Right ventricle myocardium superior (tissue), 1 donor: ENCODE results near the gene PGM2L1. TPM values are rescaled to one million over a fixed set of nuclear protein-coding genes. Genes with fewer than 3 reads are reported as not detected.
A peak's percentile ranks its signal among the peaks of the same experiment; 100 is the strongest.
"Not testable (repeated sequence)": the region's sequence is repeated elsewhere in the genome, so short reads cannot be mapped to it uniquely, and the experiment has no call there.

ENCODE experiments used
- ATAC-seq: fragments of 200-7000 bp; cut with Tn5 transposase; one replicate; pipeline ENCODE4 v1.9.1; 2020; ENCODE audit warnings: mild to moderate bottlenecking; ENCODE audit not compliant: poor library complexity
- DNase-seq: peaks from one replicate; pipeline ENCODE4 v3.0.0-alpha.2; 2020
- intact Hi-C: fragments of 100-400 bp; cut with DNase I; formaldehyde crosslinking; loops from one replicate; pipeline ENCODE4 v1.11.2; 2022
- total RNA-seq: library from RNA; stranded (reverse); fragmentation: NEBNext Ultra II Directional; extraction: Animal tissue kit (Norgen Biotek cat#: 25700); gene quantifications from one replicate; pipeline ENCODE4 v1.2.1, GENCODE V29; 2021
- donor health status: DM: no; HTN: yes; CAD: no; lungs with severe emphysema.

The PGM2L1 gene
- total RNA-seq, 1 donor from 2014 or later, result 1.9 TPM

DNA sequence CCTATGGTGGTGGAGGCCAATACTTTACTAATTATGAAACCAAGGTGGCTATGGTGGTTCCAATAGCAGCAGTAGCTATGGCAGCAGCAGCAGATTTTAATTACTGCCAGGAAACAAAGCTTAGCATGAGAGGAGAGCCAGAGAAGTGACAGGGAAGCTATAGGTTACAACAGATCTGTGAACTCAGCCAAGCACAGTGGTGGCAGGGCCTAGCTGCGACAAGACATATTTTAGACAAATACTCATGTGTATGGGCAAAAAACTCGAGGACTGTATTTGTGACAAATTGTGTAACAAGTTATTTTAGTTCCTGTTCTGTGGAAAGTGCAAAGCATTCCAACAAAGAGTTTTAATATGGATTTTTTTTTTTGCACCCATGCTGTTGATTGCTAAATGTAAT lies 42.6 kb downstream of the PGM2L1 start:
- DNase-seq (no peak), ATAC-seq (no peak)
- intact Hi-C loops, result no loop called here

DNA sequence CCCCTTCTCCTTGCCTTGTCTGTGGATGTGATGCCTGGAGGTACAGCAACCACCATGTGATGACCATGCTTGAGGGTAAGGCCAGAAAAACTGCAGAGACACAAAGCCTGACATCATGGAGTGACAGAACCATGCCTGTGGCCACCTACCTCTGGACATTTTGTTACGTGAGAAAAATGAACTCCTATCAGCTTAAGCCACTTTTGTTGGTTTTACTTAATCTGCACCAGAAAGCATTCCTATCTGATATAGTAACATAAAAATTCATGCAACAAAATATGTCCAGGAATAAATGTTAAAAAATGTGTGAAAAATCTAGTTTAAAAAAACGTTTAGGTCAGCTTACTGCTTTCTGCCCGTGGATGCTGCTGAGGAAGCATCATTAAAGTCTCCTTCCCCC lies 44.2 kb downstream of the PGM2L1 start:
- intact Hi-C loops, result no loop called here
- ATAC-seq (no peak), DNase-seq (no peak)

DNA sequence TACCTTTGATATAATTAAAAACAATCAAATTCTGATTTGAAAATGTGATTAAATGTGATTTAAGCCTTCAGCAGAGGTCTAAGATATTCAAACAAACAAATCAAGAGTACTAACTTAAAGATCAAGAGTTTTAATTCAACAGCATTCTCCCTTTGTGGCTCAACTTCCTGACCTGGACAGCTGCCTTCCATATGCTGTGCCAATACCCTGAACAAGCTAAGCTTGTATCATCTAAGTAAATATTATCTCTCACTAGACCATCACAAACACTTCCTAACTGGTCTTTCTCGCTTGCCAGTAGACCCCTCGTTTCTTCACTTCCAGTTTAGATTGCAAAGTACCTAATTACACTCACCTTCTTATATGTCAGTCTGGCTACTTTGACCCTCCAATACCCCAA lies 50.9 kb downstream of the PGM2L1 start:
- ATAC-seq (no peak), DNase-seq (no peak)
- intact Hi-C loops, result no loop called here

DNA sequence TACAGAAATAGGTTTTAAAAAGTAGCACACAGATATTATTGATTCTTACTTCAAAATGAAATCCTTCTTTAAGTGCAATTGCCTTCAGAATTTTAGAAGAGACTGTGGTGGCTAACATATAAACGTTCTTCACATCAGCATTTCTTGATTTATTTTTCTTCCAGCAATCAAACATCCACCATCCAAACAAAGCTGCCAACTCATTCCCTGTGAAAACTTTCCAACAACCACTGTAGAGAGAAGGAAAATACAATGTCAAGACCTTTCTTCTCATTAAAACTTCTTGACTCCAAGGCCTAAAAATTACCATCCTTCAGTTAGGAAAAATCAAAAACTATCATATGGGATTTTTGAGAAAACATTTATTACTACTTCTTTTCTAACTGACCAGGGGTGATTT lies 52.8 kb downstream of the PGM2L1 start:
- DNase-seq (no peak), ATAC-seq (no peak)
- intact Hi-C loops, result no loop called here

DNA sequence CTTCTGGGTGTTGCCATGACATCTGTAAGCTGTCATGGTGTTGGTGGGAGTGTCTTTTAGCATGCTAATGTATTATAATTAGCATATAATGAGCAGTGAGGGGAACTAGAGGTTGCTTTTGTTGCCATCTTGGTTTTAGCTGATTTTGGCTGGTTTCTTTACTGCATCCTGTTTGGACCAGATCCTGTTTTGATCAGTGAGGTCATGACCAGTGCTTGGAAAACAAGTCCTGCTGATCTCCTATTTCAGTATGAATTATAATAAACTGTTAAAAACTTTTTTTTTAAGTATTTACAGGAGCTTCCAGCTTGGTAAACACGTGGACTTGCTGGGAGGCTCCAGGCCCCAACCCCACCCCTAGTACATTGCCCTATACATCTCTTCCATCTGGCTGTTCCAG lies 56.3 kb downstream of the PGM2L1 start:
- DNase-seq, result no peak
- intact Hi-C loops, result no loop called here
- ATAC-seq, result no peak

DNA sequence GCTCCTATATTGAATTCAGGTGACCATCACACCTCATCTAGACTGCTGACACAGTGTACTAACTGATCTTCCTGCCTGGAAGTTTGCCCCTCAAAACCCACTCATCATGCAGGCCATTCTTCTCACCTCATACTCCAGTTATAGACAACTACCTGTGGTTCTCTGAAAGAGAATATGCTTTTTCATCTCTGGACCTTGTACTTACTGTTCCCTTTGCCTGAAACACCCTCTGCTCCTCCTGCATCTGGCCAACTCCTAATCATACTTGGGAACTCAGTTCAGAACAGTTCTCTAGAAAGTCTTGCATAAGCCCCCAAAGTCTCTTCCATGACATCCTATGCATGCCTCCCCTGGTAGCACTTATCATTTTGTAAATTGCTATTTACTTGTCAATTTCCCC lies 58.6 kb downstream of the PGM2L1 start:
- intact Hi-C loops, result no loop called here
- no peak for ATAC-seq
- no peak for DNase-seq

DNA sequence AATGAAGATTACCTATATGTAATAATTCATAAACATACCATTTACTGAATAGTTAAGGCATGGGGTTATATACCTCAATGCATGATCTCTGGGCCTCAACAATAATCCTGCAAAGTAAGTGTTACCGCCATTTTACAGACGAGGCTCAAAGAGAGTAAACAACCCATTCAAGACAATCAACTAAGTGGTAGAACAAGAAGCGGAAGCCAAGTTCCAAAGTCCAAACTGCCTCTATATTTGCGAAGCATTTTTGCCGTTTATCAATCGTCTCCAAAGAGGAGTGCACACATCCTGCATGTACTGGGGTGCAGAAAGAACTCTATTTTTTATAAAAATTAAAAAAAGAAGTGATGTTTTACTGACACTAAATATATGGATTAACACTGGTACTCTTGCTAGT lies 59.3 kb downstream of the PGM2L1 start:
- ATAC-seq (no peak), DNase-seq (no peak)
- intact Hi-C loops, result no loop called here

DNA sequence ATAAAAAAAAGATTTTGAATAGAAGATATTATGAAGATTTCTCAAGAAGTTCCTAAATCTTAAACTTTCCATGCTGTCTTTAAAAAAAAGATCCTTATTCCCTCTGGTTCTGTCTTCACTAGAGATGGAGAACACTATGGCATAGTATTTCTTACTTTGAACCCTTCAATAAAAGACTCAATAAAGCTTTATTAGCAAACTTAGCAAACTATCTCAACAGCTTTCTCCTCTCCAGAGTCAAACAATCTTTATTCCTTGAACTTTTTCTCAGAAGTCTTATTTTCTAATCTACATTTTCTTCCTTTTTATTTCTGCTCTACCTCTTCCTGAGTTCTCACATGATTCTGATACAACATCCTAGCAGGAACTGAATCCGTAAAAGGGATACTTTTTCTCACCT lies 65.0 kb downstream of the PGM2L1 start:
- no peak for ATAC-seq
- intact Hi-C loops, result no loop called here
- no peak for DNase-seq

DNA sequence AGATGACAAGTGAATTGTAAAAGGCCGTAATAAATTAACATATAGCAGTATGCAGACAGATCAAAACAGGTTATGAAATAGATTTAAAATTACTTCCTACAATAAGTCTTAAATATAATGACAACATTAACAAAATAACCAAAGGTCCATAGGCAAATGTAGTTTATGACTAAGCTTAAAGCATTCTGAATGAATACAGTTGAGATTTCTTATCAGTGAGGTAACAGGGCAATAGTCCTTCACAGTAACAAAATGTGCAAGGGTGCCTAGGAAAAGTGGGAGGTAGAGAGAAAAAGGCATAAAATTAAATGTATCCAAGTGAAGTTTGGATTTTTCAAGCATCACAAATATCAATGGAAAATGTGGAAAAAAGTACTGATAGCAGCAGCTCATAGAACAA lies 65.9 kb downstream of the PGM2L1 start:
- DNase-seq (no peak), ATAC-seq (no peak)
- intact Hi-C loops, result no loop called here

DNA sequence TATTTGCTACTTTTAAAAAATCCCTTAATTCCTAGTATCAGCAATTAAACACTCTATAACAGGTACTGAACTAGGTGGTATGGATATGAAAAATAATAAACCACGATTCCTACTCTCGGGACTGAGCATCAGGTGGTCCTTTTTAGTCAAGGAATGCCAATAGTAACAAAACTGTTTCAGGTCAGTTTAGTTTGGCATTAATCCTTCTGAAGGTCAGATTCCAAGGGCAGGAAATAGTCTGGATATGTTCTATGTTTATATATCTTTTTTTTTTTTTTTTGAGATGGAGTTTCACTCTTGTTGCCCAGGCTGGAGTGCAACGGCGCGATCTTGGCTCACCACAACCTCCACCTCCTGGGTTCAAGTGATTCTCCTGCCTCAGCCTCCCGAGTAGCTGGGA lies 67.2 kb downstream of the PGM2L1 start:
- intact Hi-C loops, result not testable (repeated sequence)

DNA sequence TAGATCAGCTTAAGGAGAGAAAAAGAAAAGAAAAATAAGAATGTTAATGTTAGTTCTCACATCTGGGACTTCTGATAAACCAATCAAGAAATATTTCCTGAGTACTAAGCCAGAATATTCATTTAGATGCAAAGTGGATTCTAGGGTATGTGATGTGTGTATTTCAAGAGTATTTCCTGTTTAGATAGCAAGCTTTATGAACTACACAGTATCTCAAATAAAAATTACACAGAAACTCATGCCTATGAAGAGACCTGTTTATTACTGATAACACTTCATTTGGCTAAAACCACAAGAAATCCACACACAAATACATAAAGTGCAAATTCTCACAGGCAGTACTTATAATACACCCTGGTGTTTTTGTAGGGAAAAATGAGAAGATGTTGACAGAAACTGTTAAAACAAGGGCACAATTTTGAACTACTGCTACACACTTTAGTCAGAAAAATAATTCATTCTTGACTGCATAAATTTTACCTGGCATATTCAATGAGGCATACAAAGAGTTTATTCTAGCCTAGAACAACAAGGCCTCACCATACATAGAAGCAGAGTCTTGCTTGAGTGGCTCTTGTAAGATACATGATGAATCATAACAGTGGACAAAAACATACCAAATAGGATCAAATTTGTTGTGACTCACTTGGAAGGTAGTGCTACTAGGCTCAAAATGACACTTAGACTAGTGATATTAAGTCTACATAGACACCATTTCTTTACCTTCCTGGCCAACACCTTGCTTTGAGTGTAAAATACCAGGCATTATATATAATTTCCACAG lies 68.0 kb downstream of the PGM2L1 start:
- DNase-seq (no peak), ATAC-seq (no peak)
- intact Hi-C loops, result no loop called here

More for the DNA sequence above, 67.2 kb downstream of the PGM2L1 start:
- DNase-seq, ATAC-seq: not testable (repeated sequence)

DNA sequence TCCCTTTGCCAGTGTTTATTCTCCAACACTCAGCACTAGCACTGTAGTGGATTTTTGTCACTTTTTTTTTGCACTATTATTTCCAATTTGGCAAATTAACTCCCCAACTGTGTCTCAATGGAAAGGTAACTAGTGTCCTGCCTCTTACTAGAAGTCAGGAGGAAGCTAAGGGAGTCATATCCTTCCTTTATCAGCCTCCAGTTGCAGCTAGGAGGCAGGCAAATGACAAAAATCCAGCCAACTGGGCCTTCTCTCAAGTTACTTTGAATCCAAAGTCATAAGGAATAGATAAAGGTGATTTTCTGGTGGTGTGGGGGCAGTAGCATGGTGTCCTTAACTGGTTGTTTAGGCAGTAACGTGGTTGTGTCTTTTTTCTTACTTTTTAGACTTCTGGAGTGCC lies 71.2 kb downstream of the PGM2L1 start:
- DNase-seq (no peak), ATAC-seq (no peak)
- intact Hi-C loops, result no loop called here

DNA sequence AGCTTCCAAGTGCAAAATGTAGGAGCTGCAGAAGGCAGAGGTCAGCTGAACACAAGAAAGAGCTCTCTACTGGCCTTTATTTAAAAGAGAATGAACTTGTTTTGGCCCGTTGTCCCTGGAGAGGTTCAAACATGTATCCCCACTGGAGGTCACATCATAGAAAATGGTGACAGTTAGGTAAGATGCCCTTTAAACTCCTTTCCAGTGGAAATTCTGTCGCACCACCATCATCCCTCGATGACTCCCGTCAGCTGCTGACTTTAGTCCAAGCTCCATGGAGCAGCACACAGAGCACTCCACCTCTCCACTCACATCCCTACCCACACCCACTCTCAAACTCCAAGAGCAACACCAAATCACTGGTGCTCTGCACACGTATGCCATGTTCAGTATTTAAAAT lies 71.6 kb downstream of the PGM2L1 start:
- ATAC-seq (no peak), DNase-seq (no peak)
- intact Hi-C loops, result no loop called here

DNA sequence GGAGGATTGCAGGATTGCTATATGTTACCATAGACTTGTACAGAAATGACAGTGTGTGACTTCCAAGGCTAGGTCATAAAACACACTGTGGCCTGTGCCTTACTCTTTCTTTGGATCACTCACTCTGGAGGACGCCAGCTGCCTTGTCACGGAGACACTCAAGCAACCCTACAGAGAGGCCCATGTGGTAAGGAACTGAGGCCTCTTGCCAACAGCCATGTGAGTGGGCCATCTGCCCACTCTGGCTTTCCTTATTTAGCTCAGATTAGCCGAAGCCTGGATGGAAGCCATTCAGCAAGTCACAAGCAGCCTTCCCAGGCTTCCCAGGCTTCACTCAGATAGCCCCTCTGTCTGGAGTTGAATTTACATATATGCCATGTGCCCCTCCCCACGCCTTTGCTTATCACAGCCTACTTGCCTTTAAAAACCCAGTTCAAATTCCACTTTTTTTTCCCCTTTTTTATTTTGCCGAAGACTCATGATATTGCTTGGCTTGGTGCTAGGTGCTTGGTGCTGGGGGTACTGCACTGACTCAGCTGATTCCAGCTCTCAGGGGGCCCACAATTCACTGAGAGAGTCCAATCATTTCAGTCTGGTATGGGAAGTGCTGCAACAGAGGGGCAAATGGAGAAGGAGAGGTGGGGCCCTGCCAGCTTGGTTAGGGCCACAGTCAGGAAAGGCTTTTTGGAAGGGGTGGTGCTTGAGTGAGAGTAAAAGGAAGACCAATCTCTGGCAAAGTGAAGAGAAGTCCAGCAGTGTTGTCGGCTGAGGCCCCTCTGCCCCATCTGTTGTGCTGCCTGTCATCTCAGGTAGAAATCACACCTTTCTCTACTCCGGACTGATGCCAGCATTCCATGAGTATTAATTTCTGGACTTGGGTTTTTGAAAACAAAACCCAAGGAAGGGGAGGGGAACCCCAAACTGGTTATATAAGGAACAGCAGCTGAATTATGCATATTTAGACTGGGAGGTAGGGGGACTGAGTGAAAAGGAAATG lies 72.3 kb downstream of the PGM2L1 start:
- peak; percentile 92 for DNase-seq
- peak; percentile 91 for ATAC-seq
- intact Hi-C loops, result no loop called here

DNA sequence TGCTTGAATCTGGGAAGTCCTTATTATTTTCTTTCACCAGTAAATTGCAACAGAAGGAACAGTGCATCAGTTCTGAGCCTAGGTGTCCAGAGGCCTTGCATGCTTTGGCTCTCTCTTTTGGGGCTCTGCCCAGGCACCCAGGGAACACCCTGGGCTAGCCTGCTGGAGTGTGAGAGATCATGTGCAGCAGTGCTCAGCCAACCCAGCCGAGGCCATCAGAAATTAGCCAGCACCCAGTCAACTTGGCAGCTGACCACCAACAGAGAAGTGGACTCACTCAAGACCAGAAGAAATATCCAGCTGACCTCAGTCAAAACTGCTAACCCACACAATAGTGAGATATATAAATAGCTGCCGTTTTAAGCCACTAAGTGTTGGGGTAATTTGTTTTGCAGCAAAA lies 75.6 kb downstream of the PGM2L1 start:
- DNase-seq (peak; percentile 87), ATAC-seq (peak; percentile 90)
- intact Hi-C loops, result no loop called here

DNA sequence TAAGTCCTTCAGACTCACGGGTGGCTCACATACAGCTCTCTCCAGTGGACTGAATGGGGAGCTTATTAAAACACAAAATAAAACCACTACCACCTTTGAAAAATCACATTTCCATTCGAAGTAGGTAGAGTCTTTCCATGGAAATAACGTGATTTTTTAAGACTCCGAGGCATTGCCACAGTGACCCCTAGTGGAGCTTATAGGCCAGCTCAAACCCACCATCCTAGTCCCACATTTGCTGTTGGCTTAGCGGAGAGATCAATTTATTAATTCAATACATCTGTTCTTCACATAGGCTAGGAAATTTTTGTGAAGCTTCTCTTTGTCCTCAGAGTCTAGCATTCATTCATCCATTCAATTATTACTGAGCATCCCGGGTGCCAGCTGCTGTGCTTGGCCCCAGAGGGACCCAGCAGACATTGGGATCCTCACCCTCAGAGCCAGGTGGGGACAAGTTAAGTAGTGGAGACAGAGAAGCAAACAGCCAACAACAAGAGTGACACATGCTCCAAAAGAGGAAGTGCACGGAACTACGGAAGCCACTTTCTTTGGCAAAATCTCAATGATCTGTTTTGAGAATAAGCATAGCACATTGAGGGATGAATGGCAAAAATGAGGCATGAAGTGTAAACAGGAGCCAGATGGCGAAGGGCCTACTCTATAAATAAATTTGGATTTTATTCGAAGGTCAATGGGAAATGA lies 76.6 kb downstream of the PGM2L1 start:
- DNase-seq (no peak), ATAC-seq (peak; percentile 7)
- intact Hi-C loops, result no loop called here

DNA sequence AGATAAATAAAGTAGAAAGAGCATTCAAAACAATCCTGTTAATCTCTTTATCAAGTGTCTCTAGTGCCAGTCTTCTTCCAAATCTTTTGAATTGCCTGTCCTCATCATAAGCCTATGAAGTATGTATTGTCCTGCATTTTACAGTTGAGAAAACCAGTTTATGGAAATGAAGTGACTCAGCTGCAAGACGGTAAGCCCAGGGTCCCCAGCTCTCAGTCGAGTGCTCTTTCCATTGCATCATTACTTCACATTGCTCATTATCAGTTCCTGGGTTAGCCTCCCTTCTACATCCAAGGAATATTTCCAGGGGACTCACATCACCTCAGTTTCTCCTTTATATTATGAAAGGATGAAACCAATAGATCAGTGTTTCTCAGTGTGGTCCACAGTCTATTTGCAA lies 77.7 kb downstream of the PGM2L1 start:
- DNase-seq, result no peak

DNA sequence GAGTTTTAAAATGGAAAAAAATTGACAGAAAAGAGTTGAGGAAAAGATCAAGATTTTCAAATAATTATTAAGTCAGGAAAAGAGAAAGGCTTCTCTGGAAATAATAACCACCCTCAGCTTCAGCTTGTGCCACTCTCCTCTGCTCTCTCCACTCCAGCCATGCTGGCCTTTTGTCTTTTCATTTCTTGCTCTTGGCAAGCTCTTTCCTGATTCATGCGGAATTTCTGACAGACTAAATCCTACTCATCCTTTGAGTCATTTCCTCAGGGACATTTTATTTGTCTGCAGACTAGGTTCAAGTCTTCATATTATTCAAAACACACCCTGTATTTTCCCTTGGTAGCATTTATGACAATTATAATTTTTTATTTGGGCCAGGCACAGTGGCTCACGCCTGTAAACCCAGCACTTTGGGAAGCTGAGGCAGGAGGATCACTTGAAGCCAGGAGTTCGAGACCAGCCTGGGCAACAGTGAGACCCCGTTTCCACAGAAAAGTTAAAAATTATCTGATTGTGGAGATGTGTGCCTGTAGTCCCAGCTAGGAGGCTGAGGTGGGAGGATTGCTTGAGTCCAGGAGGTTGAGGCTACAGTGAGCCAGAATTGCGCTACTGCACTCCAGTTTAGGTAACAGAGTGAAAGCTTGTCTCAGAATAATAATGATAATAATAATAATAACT lies 79.0 kb downstream of the PGM2L1 start:
- ATAC-seq (no peak), DNase-seq (no peak)
- intact Hi-C loops, result no loop called here

More for the DNA sequence above, 77.7 kb downstream of the PGM2L1 start:
- intact Hi-C loops, result no loop called here
- no peak for ATAC-seq
